GM19351 (cell line): ENCODE results near the gene SH3BGRL2.
A peak's percentile ranks its signal among the peaks of the same experiment; 100 is the strongest.

Experiments
- ATAC-seq: cut with Tn5 transposase; IDR thresholded peaks from one replicate; pipeline ENCODE4 v1.9.1; 2021; ENCODE audit warnings: mild to moderate bottlenecking, moderate library complexity; ENCODE audit not compliant: unreplicated experiment

The SH3BGRL2 gene

GRCh38 chr6:79694623-79695343, 63.7 kb downstream of the SH3BGRL2 start:
- no peak for ATAC-seq

DNA sequence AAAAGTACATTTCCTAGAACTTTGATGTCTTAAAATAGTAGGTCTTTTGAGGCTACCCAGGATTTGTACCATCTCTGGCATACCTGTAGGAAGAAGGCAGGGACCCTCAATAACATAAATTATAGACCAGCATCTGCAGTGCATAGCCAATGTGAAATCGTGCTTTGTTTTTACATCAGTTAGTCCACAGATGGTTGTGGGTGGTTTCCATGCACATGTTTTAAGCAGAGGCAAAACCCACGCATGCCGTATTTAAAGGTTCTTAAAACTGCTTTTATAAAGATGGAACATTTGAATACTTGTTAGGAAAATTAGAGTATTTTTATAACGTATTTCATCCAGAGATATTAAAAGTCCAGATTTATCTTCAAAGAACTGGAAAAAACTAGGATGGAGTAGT, 66.3 kb downstream of the SH3BGRL2 start:
- no peak for ATAC-seq

- no peak for ATAC-seq
These were observed 68.5 kb downstream of the SH3BGRL2 start for GRCh38 chr6:79699606-79700005.

- no peak for ATAC-seq
These were observed 71.6 kb downstream of the SH3BGRL2 start for GRCh38 chr6:79702691-79703090.

DNA sequence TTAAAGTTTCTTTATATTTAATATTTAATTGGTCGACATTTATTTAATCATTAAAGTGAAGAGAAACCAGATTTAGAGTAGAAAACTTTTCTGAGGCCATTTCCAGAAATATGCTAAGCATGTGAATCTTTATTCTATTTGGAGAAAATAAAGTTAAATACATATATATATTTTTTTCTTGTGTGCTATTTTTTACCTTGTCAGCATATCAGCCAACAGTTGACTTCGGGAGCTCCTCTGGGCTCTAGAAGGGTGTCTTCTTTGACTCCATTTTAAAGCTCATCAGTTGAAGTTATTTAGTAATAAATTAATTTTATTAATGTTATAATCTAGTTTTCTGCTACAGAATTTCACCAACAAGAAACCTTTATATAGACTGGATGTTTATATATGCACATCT, 73.1 kb downstream of the SH3BGRL2 start:
- no peak for ATAC-seq

GRCh38 chr6:79705456-79705995, 74.4 kb downstream of the SH3BGRL2 start:
- ATAC-seq, result no peak

GRCh38 chr6:79706527-79706926, 75.4 kb downstream of the SH3BGRL2 start:
- no peak for ATAC-seq

DNA sequence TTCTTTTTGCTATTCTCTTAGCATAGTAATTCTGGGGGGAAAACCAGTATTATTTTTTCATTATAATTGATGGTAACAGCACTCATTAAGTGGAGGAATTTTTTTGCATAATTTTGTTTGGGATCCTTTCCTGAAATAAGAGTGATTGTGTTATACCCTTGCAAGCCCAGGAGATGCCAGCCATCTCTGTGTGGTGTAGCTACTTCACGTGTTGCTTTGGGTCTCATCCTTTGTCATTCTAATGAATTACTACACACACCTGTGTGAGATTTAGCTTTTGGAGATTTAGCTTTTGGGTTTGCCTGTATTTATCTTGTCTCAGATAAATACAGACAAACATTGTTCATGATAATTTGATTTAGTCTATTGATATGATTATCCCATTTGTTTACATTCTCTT, 76.5 kb downstream of the SH3BGRL2 start:
- ATAC-seq, result no peak

- no peak for ATAC-seq
These were observed 77.1 kb downstream of the SH3BGRL2 start for GRCh38 chr6:79708095-79708791.

- no peak for ATAC-seq
These were observed 79.0 kb downstream of the SH3BGRL2 start for GRCh38 chr6:79710127-79710526.

- ATAC-seq, result no peak
These were observed 80.0 kb downstream of the SH3BGRL2 start for GRCh38 chr6:79711167-79711566.

GRCh38 chr6:79712144-79712543, 81.0 kb downstream of the SH3BGRL2 start:
- ATAC-seq, result no peak

- ATAC-seq, result no peak
These were observed 81.5 kb downstream of the SH3BGRL2 start for GRCh38 chr6:79712616-79713135.

GRCh38 chr6:79713701-79714322, 82.7 kb downstream of the SH3BGRL2 start:
- peak; percentile 72 for ATAC-seq

GRCh38 chr6:79717989-79718388, 86.9 kb downstream of the SH3BGRL2 start:
- ATAC-seq, result no peak

GRCh38 chr6:79718509-79719247, 87.5 kb downstream of the SH3BGRL2 start:
- no peak for ATAC-seq

GRCh38 chr6:79719248-79719960, 88.3 kb downstream of the SH3BGRL2 start:
- no peak for ATAC-seq

DNA sequence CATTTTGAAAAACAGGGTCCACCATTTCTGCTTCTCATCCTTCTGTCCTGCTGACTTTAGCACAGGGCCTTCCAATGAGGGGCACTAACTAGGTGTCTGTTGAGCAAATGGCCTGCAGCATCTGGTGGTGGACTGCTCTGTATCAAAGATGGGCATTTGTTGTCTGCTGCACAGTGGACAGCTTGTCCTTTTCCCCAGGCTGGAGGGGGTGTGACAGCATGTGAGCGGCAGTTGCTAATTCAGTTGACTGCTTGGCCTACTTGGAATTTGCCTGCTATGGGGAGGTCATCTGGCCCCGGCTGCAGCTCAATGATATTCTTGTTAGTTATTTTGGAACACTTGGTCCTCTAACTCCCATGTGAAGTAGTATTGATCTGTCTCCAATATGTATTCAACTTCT, 93.7 kb downstream of the SH3BGRL2 start:
- ATAC-seq, result no peak

GRCh38 chr6:79731471-79731870, 100.3 kb downstream of the SH3BGRL2 start:
- ATAC-seq, result no peak

GRCh38 chr6:79733388-79733787, 102.3 kb downstream of the SH3BGRL2 start:
- no peak for ATAC-seq
